Measurements from ENCODE around the gene TXK. TPM values are rescaled to one million over a fixed set of nuclear protein-coding genes. Genes with fewer than 3 reads are reported as not detected.

TXK gene
- total RNA-seq, 1 donor from 2014 or later, result 0.50 TPM

- no peak for DNase-seq (ENCODE audit: low read depth)
- Histone ChIP-seq H3K27ac (ENCODE audit: low read depth, low read length) (no peak overlapping the region), H3K27me3 (ENCODE audit: insufficient read depth, low read length) (no peaks in the 10 kb centered on the region), H3K4me1 (ENCODE audit: insufficient read depth, low read length) (peaks cover 15% of the 10 kb centered on the region), H3K79me2 (ENCODE audit: insufficient read depth, low read length) (no peaks in the 10 kb centered on the region), H2AFZ (ENCODE audit: low read depth, low read length) (no peak overlapping the region), H4K20me1 (ENCODE audit: insufficient read depth, low read length) (no peaks in the 10 kb centered on the region), H3K4me2 (ENCODE audit: low read length) (no peak overlapping the region), H3K9me3 (ENCODE audit: insufficient read depth, low read depth, low read length) (peaks cover 3% of the 10 kb centered on the region), H3K9ac (ENCODE audit: low read length) (no peak overlapping the region), H3K4me3 (ENCODE audit: insufficient read depth, low read depth, low read length) (no peak overlapping the region), H3K36me3 (ENCODE audit: insufficient read depth, low read length) (no peaks in the 10 kb centered on the region)
- Mint-ChIP-seq H3K4me1 (ENCODE audit: low read depth, unreplicated experiment) (peaks cover 38% of the 10 kb centered on the region), H3K27me3 (ENCODE audit: low read depth, unreplicated experiment) (no peaks in the 10 kb centered on the region), H3K36me3 (ENCODE audit: low read depth, unreplicated experiment) (no peaks in the 10 kb centered on the region), H3K27ac (ENCODE audit: unreplicated experiment) (no peak overlapping the region), H3K4me3 (ENCODE audit: unreplicated experiment) (no peak overlapping the region), H3K9me3 (ENCODE audit: unreplicated experiment) (peaks cover 4% of the 10 kb centered on the region)
- TF ChIP-seq EZH2 (IDR thresholded peaks at IDR 0.05; ENCODE audit: insufficient read depth, low read length) (no peak), CTCF (IDR thresholded peaks at IDR 0.05; ENCODE audit: insufficient read depth, low read depth, low read length) (no peak)
- no peak for FAIRE-seq
These were observed 41.8 kb upstream of the TXK start for GRCh38 chr4:48175806-48176205.

- Histone ChIP-seq H3K79me2 (ENCODE audit: insufficient read depth, low read length) (no peaks in the 10 kb centered on the region), H2AFZ (ENCODE audit: low read depth, low read length) (no peak overlapping the region), H3K9me3 (ENCODE audit: insufficient read depth, low read depth, low read length) (peaks cover 3% of the 10 kb centered on the region), H3K9ac (ENCODE audit: low read length) (no peak overlapping the region), H3K4me1 (ENCODE audit: insufficient read depth, low read length) (peaks cover 15% of the 10 kb centered on the region), H3K27me3 (ENCODE audit: insufficient read depth, low read length) (no peaks in the 10 kb centered on the region), H3K36me3 (ENCODE audit: insufficient read depth, low read length) (no peaks in the 10 kb centered on the region), H3K4me3 (ENCODE audit: insufficient read depth, low read depth, low read length) (no peak overlapping the region), H3K27ac (ENCODE audit: low read depth, low read length) (no peak overlapping the region), H3K4me2 (ENCODE audit: low read length) (no peak overlapping the region), H4K20me1 (ENCODE audit: insufficient read depth, low read length) (no peaks in the 10 kb centered on the region)
- peaks cover 33% of the 10 kb centered on the region for H3K4me1 Mint-ChIP-seq (ENCODE audit: low read depth, unreplicated experiment)
- H3K36me3 Mint-ChIP-seq (ENCODE audit: low read depth, unreplicated experiment), result no peaks in the 10 kb centered on the region
- peaks cover 4% of the 10 kb centered on the region for H3K9me3 Mint-ChIP-seq (ENCODE audit: unreplicated experiment)
- no peak for TF ChIP-seq CTCF (IDR thresholded peaks at IDR 0.05; ENCODE audit: insufficient read depth, low read depth, low read length)
- no peak for TF ChIP-seq EZH2 (IDR thresholded peaks at IDR 0.05; ENCODE audit: insufficient read depth, low read length)
- no peak for DNase-seq (ENCODE audit: low read depth)
- H3K27me3 Mint-ChIP-seq (ENCODE audit: low read depth, unreplicated experiment), result no peaks in the 10 kb centered on the region
- peak overlapping the region; percentile 77 for H3K27ac Mint-ChIP-seq (ENCODE audit: unreplicated experiment)
- FAIRE-seq, result no peak
- H3K4me3 Mint-ChIP-seq (ENCODE audit: unreplicated experiment), result no peak overlapping the region
These were observed 41.3 kb upstream of the TXK start for GRCh38 chr4:48175328-48175727.

GRCh38 chr4:48173056-48173991 lies 39.3 kb upstream of the TXK start:
- peak; percentile 25 for DNase-seq (ENCODE audit: low read depth)
- TF ChIP-seq CTCF (IDR thresholded peaks at IDR 0.05; ENCODE audit: insufficient read depth, low read depth, low read length), result no peak
- TF ChIP-seq EZH2 (IDR thresholded peaks at IDR 0.05; ENCODE audit: insufficient read depth, low read length), result no peak
- Mint-ChIP-seq H3K27me3 (ENCODE audit: low read depth, unreplicated experiment) (no peaks in the 10 kb centered on the region), H3K4me1 (ENCODE audit: low read depth, unreplicated experiment) (peaks cover 30% of the 10 kb centered on the region), H3K27ac (ENCODE audit: unreplicated experiment) (peak overlapping the region; percentile 95), H3K36me3 (ENCODE audit: low read depth, unreplicated experiment) (no peaks in the 10 kb centered on the region), H3K4me3 (ENCODE audit: unreplicated experiment) (no peak overlapping the region), H3K9me3 (ENCODE audit: unreplicated experiment) (peaks cover 4% of the 10 kb centered on the region)
- H3K4me1 ChIP-seq (ENCODE audit: insufficient read depth, low read length), result peaks cover 15% of the 10 kb centered on the region
- no peaks in the 10 kb centered on the region for H3K36me3 ChIP-seq (ENCODE audit: insufficient read depth, low read length)
- no peaks in the 10 kb centered on the region for H4K20me1 ChIP-seq (ENCODE audit: insufficient read depth, low read length)
- no peak overlapping the region for H3K4me3 ChIP-seq (ENCODE audit: insufficient read depth, low read depth, low read length)
- peak overlapping the region; percentile 57 for H2AFZ ChIP-seq (ENCODE audit: low read depth, low read length)
- H3K79me2 ChIP-seq (ENCODE audit: insufficient read depth, low read length), result no peaks in the 10 kb centered on the region
- H3K9me3 ChIP-seq (ENCODE audit: insufficient read depth, low read depth, low read length), result peaks cover 3% of the 10 kb centered on the region
- H3K27ac ChIP-seq (ENCODE audit: low read depth, low read length), result peak overlapping the region; percentile 68
- H3K4me2 ChIP-seq (ENCODE audit: low read length), result peak overlapping the region; percentile 69
- FAIRE-seq, result peak; percentile 70
- no peak overlapping the region for H3K9ac ChIP-seq (ENCODE audit: low read length)
- H3K27me3 ChIP-seq (ENCODE audit: insufficient read depth, low read length), result no peaks in the 10 kb centered on the region

Data from astrocyte (in vitro differentiated cells and primary cell).